GM18867 (cell line): ENCODE measurements around the gene JHY.

Experiments used
- ATAC-seq: cut with Tn5 transposase; IDR thresholded peaks from one replicate; pipeline ENCODE4 v1.9.1; 2021; ENCODE audit warnings: mild to moderate bottlenecking, moderate library complexity; ENCODE audit not compliant: unreplicated experiment

The JHY gene

DNA sequence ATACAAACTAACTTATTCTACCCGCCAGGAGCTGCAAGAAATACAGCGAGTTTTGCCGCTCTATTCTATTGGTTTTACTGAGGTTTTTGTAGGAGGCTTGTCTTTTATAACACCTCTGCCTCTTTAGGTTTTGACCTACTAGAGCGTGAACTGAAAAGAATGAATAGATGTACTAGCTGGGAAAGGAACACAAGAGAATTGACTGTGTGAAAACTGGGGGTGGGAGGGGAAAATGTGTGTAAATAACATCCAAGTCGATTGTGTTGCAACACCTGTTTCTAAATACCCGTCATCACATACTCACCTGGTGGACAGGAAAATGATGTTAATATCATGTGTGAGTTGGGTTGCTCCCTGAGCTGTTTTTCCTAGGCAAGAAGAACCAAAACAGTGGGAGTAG lies 12.9 kb upstream of the JHY start:
- no peak for ATAC-seq

DNA sequence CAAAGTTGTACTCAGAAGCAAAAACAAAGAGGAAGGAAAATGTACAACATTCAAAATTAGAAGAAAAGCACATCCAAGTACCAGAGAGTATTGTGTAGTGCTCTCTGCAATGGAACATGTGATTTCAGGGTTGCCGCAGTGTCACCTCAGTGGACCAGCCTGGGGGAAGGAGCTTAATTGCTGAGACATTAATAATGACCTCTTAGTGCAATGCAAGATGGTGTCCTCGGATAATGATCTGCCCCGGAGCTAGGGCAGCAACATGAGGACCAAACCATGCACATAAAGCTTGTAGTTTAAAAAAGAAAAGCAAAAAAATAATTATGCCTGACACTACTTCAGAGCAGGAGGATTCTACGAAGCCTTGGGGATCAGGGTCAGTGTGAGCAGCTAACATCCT lies 11.3 kb upstream of the JHY start:
- ATAC-seq, result no peak

DNA sequence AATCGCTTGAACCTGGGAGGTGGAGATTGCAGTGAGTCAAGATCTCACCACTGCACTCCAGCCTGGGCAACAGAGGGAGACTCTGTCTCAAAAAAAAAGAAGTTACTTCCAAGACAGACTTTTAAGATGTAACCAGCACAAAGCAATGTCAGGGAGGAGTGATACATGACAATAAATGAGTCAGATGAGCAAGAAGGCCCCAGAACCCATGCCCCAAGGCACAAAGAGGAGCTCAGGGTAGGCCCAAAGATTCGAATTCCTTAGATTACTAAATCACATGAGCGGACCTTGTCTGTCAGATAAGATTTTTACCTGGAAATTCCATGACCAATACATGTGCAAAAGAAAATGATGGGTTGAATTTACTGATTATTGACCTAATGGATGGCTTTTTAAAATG lies 10.5 kb upstream of the JHY start:
- ATAC-seq, result no peak

DNA sequence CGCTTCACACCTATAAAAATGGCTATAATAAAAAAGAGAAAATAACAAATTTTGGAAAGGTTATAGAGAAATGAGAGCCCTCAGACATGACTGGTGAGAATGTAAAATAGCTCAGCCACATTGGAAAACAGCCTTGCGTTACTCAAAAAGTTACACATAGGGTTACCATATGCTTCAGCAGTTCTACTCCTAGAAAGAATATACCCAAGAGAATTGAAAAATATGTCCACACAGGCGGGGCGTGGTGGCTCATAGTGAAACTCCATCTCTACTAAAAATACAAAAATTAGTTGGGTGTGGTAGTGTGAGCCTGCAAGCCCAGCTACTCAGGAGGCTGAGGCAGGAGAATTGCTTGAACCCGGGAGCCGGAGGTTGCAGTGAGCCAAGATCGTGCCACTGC lies 7.6 kb upstream of the JHY start:
- ATAC-seq, result peak; percentile 50

DNA sequence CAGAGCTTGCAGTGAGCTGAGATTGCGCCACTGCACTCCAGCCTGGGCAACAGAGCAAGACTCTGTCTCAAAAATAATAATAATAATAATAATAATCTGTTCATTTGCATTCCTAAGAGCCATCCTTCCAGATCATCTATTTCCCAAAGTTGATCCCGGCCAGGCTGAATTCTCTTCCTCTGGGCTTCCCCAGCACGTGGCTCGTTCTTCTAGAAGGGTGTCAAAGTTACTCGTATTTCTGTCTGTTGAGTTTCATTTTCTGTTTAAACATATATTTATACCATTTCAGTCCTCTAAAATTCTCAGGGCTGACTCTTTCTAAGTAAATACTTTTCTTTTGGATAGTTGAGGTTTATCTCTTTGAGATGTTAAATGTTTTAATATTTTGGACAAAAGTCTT lies 4.8 kb upstream of the JHY start:
- no peak for ATAC-seq

DNA sequence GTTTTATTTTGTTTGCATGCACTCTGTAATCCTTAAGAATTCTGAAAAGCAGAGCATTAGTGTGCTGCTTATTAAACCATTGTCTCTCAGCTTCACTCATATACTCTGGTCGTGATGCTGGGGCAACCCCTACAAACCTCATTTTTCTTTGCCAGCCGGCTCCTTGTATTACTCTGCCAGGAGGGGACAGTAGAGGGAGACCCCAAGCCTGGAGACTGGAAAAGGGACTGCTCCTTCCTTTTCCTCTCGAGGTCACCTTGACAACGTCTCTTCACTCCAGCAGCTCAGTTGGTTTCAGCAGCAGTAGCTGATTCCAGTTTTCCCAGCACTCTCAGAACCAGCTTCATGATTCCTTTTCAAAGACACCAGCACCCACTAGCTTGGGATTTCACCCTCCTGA lies 2.8 kb upstream of the JHY start:
- no peak for ATAC-seq

DNA sequence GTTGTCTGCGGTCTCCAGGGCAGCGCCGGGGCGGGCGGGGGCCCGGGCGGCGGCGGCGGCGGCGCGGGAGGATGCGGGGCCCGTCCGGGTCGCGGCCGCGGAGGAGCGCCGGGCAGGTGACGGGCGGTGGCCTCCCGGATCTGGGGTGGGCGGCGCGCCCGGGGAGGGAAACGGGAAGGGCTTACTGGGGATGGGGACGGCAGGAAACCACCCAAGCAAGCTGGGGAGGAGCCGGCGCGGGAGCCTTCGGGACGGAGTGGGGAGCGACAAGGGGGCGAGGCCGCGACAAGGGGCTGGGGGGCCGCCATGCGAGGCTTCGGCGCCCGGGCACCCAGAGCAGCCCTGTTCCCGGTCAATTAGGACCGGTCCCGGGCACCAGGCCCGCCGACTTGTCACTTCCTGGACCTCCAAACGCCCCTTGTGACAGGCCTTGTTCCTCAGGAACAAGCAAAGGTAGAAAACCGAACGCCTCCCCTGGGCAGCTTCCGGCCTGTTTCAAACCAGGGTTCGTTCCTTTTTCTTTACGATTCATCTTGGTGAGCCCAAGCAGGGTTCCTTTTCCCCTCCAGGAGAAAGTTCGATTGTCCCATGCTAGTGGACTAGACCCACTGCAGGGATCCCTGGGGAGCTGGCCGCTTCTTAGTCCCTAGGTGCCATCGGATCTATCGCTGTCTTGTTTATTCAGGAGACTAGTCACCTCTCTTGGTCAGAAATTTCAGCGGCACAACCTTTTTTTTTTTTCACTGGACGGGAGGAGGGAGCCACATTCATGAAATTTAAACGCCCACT lies 492 bp downstream of the JHY start:
- peak; percentile 40 for ATAC-seq

DNA sequence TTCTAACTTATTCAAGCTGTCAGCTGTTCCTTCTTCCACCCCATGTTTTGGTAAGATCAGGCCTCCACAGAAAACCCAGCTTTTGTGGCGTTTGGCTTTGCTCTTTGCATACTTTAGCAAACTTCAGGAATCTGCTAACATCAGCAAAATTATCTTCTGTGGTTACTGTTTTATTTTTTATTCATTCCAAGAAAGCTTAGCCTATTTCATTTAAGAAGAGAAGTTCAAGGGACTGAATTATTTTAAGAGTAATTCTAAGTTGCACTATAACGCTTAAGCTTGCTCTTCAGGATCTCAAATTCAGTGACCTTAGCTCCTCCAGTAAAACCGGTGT lies 1.1 kb downstream of the JHY start:
- ATAC-seq, result no peak

DNA sequence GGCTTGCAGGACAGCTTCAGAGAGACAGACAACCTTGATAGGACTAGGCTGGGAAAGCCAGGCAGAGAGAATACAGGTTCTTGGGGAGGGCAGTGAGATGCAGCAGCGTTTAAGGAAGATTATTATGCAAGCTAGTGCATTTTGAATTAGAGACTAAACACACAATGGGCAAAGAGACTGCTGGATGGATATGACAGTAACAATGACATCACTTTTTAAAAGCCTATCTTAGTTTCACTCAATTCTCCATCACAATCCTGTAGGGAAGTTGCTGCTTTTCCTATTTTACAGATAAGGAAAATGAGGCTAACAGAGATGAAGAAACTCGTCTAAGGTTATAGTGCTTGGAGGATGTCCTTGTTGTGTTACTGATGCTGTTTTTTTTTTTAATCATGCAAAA lies 5.6 kb downstream of the JHY start:
- no peak for ATAC-seq

DNA sequence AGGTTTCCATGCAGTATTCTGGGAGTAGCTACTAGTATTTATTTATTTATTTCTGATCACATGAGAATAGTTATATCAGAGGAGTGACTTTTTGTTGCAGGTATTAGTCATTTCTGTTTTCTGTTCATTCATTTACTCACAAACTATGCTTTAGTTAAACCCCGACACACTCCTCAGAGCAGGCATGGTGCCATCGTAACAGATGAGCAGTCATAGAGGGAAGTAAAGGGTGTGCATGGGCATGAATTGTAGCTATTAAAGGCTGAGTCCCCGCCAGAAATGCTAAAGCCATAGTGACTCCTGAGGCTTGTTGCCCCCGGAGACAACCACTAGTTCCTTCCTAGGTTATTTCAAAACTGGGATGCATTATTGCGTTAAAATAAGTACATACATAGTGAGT lies 10.6 kb downstream of the JHY start:
- ATAC-seq, result no peak

DNA sequence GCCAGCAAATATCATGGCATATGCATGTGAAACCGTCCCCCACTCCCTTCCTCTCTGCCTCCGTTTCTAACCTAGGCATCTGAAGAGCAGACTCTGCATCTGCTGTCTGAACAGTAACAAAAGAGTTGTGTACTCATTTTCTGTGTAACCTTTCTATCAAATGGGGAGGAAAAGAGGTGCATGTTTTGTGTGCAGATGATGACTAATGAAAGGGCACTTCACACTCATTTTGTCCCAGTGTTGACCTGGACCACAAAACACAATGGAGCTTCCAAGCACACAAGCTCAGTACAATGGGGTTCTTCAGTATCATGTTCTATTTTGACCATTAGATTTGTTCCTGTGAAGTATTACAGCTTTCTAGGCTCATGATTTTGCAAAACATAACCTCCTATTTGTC lies 13.0 kb downstream of the JHY start:
- no peak for ATAC-seq

DNA sequence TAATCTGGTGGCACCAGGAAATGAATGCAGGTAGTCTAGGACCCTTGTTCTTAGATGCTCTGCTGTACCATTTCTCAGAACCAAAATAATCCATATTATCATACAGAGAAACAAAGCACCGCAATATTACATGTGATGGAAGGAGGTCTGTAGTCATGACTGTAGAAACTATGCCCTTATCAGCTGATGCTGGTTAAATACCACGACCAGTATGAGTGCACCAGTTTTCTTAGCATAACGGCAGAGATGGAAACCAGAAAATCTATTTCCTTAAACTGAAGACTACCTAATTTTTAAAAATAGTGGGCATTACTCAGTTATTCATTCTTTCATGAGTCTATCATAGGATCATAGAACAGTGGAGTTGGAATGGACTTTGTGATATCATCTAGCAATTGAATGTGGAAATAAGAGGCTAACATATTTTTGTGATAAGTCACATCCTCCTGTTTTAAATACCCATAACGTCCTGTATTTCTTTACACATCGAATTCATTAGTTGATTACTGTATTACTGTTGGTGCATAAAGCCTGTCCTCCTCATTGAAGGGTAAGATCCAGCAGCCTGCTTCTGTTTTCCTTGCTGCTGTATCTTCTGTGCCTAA lies 15.1 kb downstream of the JHY start:
- no peak for ATAC-seq

DNA sequence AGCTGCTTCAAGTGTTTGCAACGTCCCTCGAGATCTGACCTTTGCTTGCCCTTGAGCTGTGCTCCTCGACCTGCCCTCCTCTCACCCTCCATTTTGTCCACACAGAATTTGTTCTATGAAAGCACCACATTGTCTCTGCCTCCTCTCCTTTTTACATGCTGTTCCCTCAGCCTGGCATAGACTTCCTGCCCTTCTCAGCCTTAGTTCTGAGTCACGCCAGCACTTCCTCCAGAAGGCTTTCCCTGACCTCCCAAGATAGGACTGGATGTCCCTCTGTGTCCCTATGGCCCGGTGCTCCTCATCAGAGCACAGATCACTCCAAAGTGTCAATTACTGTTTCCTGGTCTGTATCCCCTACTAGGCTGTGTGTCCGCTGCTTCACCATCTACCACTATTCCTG lies 16.2 kb downstream of the JHY start:
- ATAC-seq, result no peak

DNA sequence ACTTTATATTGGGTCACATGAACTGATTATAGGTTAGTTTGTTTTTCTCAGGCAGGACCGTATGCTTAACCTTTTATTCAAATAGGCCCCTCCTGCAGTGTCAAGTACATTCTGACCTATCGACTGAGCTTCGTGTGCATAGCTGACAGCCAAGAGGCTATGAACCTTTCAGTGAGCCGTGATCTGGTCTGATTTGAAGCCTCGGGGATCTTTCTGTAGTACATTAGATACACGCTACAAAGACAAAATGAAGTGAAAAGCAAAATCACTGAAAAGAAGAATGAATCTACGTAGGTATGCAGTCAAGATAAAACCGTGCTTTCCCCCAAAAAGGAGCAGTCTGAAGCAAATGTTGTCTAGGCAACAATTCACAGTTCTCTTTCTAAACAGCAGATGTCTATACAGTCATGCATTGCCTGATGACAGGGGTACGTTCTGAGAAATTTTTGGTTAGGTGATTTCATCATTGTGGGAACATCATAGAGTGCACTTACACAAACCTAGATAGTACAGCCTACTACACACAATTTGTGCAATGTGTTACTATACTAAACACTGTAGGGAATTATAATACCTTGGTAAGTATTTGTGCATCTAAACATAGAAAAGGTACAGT lies 18.1 kb downstream of the JHY start:
- ATAC-seq, result no peak

DNA sequence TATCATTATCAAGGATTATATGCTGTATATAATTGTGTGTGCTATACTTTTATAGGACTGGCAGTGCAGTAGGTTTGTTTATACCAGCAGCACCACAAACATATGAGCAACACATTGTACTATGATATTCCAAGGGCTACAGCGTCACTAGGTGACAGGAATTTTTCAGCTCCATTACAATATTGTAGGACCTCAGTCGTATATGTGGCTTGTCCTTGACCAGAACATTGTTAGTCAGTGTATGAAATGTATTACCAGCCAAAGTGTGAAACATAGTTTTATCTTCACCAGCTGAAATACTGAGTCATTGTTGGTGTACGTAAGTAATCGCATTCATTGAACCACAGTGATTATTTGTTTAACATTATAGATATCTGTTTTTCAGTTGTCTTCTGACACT lies 20.4 kb downstream of the JHY start:
- no peak for ATAC-seq

DNA sequence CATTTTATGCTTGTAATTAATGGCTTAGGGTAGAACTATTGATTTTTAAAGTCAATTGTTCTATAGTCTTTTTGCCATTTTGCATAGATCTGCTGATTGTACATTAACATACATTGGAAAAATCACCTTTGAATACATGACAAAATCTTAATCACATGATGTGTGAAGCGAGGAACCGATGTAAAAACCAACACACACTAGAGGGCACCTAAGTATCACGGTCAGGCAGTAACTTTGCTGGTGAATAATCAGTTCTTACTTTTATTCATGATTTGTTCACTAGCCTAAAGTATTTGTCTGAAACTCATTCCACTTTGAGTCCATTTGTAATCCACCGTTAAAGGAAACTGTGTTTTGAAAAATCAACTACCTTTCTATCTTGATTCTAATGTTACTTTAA lies 28.2 kb downstream of the JHY start:
- no peak for ATAC-seq

DNA sequence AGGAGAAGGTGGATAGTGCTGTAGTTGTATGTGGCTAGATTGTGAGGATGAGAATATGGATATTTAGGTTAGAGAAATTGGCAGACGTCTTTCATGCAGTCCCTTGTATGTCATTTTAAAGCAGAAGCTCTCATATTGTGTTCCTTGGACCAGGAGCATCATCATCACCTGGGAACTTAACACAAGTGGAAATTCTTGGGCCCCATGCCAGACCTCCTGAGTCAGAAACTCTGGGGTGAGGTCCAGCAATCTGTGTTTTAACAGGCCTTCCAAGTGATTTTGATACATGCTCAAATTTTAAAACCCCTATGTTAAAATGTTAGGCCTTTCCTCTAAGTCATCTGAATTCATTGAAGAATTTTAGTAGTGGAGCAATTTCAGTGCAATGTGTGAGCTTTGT lies 34.8 kb downstream of the JHY start:
- no peak for ATAC-seq

DNA sequence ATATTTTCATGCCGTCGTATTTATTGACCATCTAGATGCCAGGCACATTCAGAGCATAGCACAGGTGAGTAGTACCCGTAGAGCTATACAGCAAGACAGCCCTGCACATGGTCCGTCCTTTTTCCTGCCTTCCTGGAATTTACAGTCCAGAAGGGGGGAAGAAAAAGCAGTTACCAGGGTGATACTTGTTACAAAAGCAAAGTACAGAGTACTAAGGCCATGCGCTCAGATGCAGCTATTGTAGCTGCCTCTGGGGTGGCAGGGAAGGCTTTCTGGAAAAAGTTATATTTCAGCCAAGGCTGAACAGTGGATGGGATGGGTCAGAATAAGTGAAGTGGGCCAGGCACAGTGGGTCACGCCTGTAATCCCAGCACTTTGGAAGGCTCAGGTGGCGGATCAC lies 36.2 kb downstream of the JHY start:
- ATAC-seq, result no peak

DNA sequence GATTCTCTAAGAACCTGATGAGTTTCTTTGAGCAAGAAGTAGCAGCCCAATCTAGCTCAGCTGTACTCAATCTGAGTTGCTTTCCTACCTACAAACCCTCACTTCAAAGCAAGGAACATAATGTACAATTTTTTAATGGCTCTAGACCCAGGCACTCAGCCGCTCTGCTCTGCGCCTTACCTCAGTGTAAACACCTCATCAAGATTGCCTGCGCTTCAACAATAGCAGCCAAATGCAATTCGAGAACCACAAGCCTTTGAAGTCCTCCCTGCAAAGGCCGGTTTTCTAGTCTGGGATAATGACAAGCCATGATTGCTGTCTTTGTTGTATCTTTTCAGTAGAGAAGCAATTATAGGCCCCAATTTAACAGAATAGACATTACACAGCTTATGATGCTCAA lies 38.0 kb downstream of the JHY start:
- no peak for ATAC-seq

DNA sequence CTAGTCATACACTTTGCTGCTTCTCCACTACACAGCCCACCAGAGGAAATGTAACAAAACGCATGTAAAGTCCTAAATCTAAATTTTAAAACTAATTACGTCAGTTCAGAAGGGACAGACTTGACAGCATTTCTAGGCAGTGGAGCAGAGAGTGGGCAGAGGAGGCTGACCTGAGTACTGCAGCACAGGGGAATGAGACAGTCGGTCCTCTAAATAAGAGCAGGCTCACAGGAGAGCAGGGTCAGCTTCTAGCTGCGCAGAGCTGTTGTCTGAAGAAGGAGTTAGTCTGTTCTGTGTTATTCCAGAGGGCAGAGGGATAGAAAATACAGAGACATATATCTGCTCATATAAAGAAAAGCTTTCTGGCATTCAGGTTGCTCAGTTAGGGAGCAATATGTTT lies 40.3 kb downstream of the JHY start:
- no peak for ATAC-seq

DNA sequence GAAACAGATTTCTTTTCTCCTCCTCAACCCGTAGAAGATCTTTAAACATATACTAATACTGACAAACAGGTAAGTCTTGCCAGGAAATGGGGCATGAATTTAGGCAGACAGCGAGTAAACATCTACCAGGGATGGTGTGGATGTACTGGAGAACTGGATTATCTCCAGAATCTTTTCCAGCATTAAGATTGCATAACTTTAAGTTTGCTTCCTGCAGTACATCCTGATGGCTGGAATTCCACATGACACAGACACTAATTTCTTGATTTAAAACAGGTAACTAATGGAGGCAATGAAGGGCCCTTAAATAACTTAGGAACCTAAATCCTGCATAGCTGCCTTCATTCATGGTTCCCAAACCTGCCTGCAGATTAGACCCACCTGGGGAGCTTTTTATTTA lies 40.7 kb downstream of the JHY start:
- ATAC-seq, result no peak

DNA sequence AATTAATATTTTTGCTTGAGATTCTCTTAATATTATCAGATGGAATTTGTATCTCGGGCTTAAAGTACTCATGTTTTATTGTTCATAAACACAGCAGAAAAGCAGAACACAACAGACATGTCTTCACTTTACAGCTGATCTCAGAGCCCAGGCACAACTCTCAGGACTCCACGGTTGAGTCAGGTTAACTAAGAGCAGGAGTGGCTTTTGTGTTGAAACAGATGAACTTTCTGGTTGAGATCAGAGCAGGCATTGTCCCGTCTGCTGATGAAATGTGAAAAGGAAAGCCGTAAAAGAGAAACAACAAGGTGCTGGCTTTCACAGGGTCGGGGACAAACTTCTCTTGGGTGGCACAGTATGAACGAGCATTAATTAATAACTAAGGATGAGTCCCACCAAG lies 49.0 kb downstream of the JHY start:
- ATAC-seq, result no peak

DNA sequence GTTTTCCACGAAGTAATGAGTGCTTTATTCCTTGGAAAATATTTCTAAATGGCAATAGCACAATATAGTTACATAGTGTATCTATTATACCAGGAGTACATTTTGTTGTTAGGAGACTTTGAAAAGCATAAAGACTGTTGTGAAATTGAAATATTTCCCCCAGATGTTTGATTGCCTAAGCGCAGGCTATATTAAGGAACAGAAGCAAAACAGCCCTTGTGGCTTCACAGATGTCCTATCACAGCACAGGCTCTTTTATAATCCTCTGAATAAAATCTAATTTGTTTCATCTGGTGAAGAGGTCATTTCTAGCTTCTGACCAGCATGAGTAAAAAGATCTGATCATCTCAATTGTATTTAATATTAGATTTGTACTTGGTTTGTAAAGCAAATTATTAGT lies 50.9 kb downstream of the JHY start:
- ATAC-seq, result no peak
